GM18951 (cell line): ENCODE measurements around the gene NEO1.

Source experiments
- POLR2A ChIP-seq: IDR thresholded peaks from 4 replicates; pipeline ENCODE4 v1.6.1; 2011; ENCODE audit warnings: mild to moderate bottlenecking; ENCODE audit not compliant: insufficient read length, insufficient read depth; ENCODE audit errors: extremely low read depth
- in situ Hi-C: fragments of 300-500 bp; cut with MboI; formaldehyde crosslinking; loops from one replicate; pipeline ENCODE4 v1.12.0; 2022; ENCODE audit warnings: low sequenced_read_pairs, mixed read lengths, inconsistent platforms; ENCODE audit not compliant: unreplicated experiment

The NEO1 gene

GRCh38 chr15:73116164-73116563, 63.9 kb downstream of the NEO1 start:
- in situ Hi-C loops, result no loop called here
- TF ChIP-seq POLR2A, result no peak

GRCh38 chr15:73118055-73118454, 65.8 kb downstream of the NEO1 start:
- no peak for TF ChIP-seq POLR2A
- in situ Hi-C loops, result no loop called here

- no peak for TF ChIP-seq POLR2A
- in situ Hi-C loops, result no loop called here
Observed at GRCh38 chr15:73119478-73119877, 67.2 kb downstream of the NEO1 start.

GRCh38 chr15:73120269-73120668, 68.0 kb downstream of the NEO1 start:
- in situ Hi-C loops, result no loop called here
- TF ChIP-seq POLR2A, result no peak

- TF ChIP-seq POLR2A, result no peak
- in situ Hi-C loops, result no loop called here
Observed at GRCh38 chr15:73125219-73125618, 73.0 kb downstream of the NEO1 start.

GRCh38 chr15:73127302-73127936, 75.2 kb downstream of the NEO1 start:
- no peak for TF ChIP-seq POLR2A
- in situ Hi-C loops, result no loop called here

- no peak for TF ChIP-seq POLR2A
- in situ Hi-C loops, result no loop called here
Observed at GRCh38 chr15:73130830-73131229, 78.6 kb downstream of the NEO1 start.

GRCh38 chr15:73134196-73134595, 81.9 kb downstream of the NEO1 start:
- no peak for TF ChIP-seq POLR2A
- in situ Hi-C loops, result no loop called here

GRCh38 chr15:73139041-73139743, 86.9 kb downstream of the NEO1 start:
- TF ChIP-seq POLR2A, result no peak
- in situ Hi-C loops, result no loop called here

- no peak for TF ChIP-seq POLR2A
- in situ Hi-C loops, result no loop called here
Observed at GRCh38 chr15:73139744-73140553, 87.7 kb downstream of the NEO1 start.

GRCh38 chr15:73141216-73141900, 89.1 kb downstream of the NEO1 start:
- TF ChIP-seq POLR2A, result no peak
- in situ Hi-C loops, result no loop called here

GRCh38 chr15:73142802-73143762, 90.8 kb downstream of the NEO1 start:
- in situ Hi-C loops, result no loop called here
- TF ChIP-seq POLR2A, result no peak

GRCh38 chr15:73143763-73144155, 91.5 kb downstream of the NEO1 start:
- no peak for TF ChIP-seq POLR2A
- in situ Hi-C loops, result no loop called here

GRCh38 chr15:73146419-73146818, 94.2 kb downstream of the NEO1 start:
- in situ Hi-C loops, result no loop called here
- TF ChIP-seq POLR2A, result no peak
